ENCODE data around the gene ANKIB1.

ANKIB1 gene

DNA sequence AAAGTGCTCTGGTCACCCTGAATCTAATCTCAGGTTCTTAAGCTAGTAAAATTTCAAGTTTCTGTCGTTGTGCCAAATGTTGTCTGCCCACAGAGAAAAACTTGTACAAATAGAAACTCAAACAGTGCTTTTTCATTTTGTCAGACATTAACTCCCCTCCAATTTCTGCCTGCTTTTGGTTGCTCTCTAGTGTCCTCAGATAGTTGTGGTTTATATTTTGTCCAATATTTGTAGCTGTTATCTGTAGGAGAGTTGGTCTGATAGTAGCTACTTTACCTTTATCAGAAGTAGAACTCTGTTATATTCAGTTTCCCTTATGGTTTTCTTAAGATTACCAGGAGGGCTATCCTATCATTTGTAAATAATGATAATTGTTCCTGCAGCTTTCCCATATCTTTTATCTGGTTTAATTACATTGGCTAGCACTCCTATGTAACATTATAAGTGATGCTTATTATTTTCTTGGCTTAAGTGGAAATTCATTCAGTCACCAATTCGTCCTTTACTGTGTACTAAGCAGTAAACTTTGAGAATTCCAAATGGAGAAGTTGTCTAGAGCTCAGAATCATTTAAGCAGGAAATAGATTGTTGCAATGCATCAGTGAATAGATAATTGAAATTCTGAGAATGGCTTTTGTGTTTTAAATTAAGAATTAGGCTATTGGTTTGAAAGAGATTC lies 91.0 kb downstream of the ANKIB1 start:
- Histone ChIP-seq H3K14ac (ENCODE audit: low read length in 2 of 2) (no peak overlapping the region), H3K4ac (ENCODE audit: low read depth in 1 of 2, low read length in 2 of 2) (no peak overlapping the region), H2AFZ (ENCODE audit: low read depth, low read length) (no peak overlapping the region), H3K18ac (ENCODE audit: low read depth in 1 of 2, low read length in 2 of 2) (no peak overlapping the region), H3K4me3 (ENCODE audit: insufficient read depth in 1 of 2, low read depth in 1 of 2, low read length in 2 of 2) (no peak overlapping the region), H2BK5ac (ENCODE audit: low read depth, low read length, poor library complexity, severe bottlenecking) (no peak overlapping the region), H3K23ac (ENCODE audit: low read length in 2 of 2) (no peak overlapping the region), H2BK120ac (ENCODE audit: low read depth, low read length) (no peak overlapping the region), H4K8ac (ENCODE audit: low read length) (no peak overlapping the region), H3K27ac (ENCODE audit: low read length, poor library complexity, severe bottlenecking) (no peak overlapping the region), H2BK12ac (ENCODE audit: low read length in 2 of 2) (no peak overlapping the region), H3K27me3 (ENCODE audit: control insufficient read depth in 1 of 2, insufficient read depth in 1 of 2, low read length in 2 of 2) (no peaks in the 10 kb centered on the region), H3K9me3 (ENCODE audit: control insufficient read depth, low read length) (peaks cover 8% of the 10 kb centered on the region), H3K79me1 (replicated peaks; ENCODE audit: low read length, poor library complexity, severe bottlenecking) (peaks cover 7% of the 10 kb centered on the region), H3K9ac (ENCODE audit: low read length) (no peak overlapping the region), H3K4me1 (ENCODE audit: control insufficient read depth, insufficient read depth, low read depth, low read length) (no peaks in the 10 kb centered on the region), H2BK15ac (ENCODE audit: low read depth, poor library complexity, severe bottlenecking) (no peak overlapping the region), H4K91ac (ENCODE audit: low read length) (no peak overlapping the region), H3K36me3 (ENCODE audit: control insufficient read depth in 1 of 2, insufficient read depth in 2 of 2, low read depth in 1 of 2, low read length in 2 of 2) (peaks cover 0 to 38% of the 10 kb centered on the region in 2 experiments), H3K4me2 (ENCODE audit: low read length, poor library complexity, severe bottlenecking) (no peak overlapping the region), H2AK5ac (ENCODE audit: low read length, severe bottlenecking) (no peak overlapping the region)
- no peak for DNase-seq
- WGBS = 97% methylated on average over 2 of the region's 2 CpGs

DNA sequence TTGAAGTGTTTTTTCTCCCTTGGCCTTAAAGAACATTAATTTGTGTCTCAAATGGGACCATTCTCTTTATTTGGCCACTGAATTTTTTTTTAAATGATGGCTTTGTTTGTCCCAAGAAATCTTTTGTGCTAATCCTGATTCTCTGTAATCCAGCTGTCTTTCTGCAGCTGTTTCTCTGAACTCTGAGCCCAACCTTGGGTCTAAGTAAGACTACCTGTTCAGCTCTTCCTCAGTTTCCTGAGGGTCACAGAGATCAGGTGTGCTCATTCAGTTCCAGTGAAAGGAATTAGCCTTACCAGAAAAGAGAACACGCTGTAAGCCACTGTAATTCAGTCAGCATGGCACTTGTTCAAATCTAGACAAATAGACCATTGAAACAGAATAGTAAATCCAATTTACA lies 94.2 kb downstream of the ANKIB1 start:
- Histone ChIP-seq H3K9me3 (ENCODE audit: control insufficient read depth, low read length) (peaks cover 7% of the 10 kb centered on the region), H2BK15ac (ENCODE audit: low read depth, poor library complexity, severe bottlenecking) (no peak overlapping the region), H3K9ac (ENCODE audit: low read length) (no peak overlapping the region), H3K23ac (ENCODE audit: low read length in 2 of 2) (no peak overlapping the region), H4K8ac (ENCODE audit: low read length) (no peak overlapping the region), H3K14ac (ENCODE audit: low read length in 2 of 2) (no peak overlapping the region), H2BK120ac (ENCODE audit: low read depth, low read length) (no peak overlapping the region), H3K4me2 (ENCODE audit: low read length, poor library complexity, severe bottlenecking) (no peak overlapping the region), H4K91ac (ENCODE audit: low read length) (no peak overlapping the region), H3K4ac (ENCODE audit: low read depth in 1 of 2, low read length in 2 of 2) (no peak overlapping the region), H2BK5ac (ENCODE audit: low read depth, low read length, poor library complexity, severe bottlenecking) (no peak overlapping the region), H3K79me1 (replicated peaks; ENCODE audit: low read length, poor library complexity, severe bottlenecking) (peaks cover 4% of the 10 kb centered on the region), H3K18ac (ENCODE audit: low read depth in 1 of 2, low read length in 2 of 2) (no peak overlapping the region), H3K4me1 (ENCODE audit: control insufficient read depth, insufficient read depth, low read depth, low read length) (no peaks in the 10 kb centered on the region), H3K36me3 (ENCODE audit: control insufficient read depth in 1 of 2, insufficient read depth in 2 of 2, low read depth in 1 of 2, low read length in 2 of 2) (peaks cover 0 to 35% of the 10 kb centered on the region in 2 experiments), H2AK5ac (ENCODE audit: low read length, severe bottlenecking) (no peak overlapping the region), H3K27ac (ENCODE audit: low read length, poor library complexity, severe bottlenecking) (no peak overlapping the region), H2AFZ (ENCODE audit: low read depth, low read length) (no peak overlapping the region), H2BK12ac (ENCODE audit: low read length in 2 of 2) (no peak overlapping the region), H3K27me3 (ENCODE audit: control insufficient read depth in 1 of 2, insufficient read depth in 1 of 2, low read length in 2 of 2) (no peaks in the 10 kb centered on the region), H3K4me3 (ENCODE audit: insufficient read depth in 1 of 2, low read depth in 1 of 2, low read length in 2 of 2) (no peak overlapping the region)
- no peak for DNase-seq
- WGBS = no CpG with 5 or more reads among the region's 1 CpG

GRCh38 chr7:92343714-92344113 lies 97.9 kb downstream of the ANKIB1 start:
- H3K27me3 ChIP-seq (ENCODE audit: control insufficient read depth in 1 of 2, insufficient read depth in 1 of 2, low read length in 2 of 2) = no peaks in the 10 kb centered on the region
- H3K23ac ChIP-seq (ENCODE audit: low read length in 2 of 2) = no peak overlapping the region
- WGBS = 100% methylated on average over 2 of the region's 3 CpGs
- H2BK12ac ChIP-seq (ENCODE audit: low read length in 2 of 2) = no peak overlapping the region
- no peak overlapping the region for H3K4me3 ChIP-seq (ENCODE audit: insufficient read depth in 1 of 2, low read depth in 1 of 2, low read length in 2 of 2)
- H3K79me1 ChIP-seq (replicated peaks; ENCODE audit: low read length, poor library complexity, severe bottlenecking) = peaks cover 5% of the 10 kb centered on the region
- DNase-seq = no peak
- no peak overlapping the region for H3K9ac ChIP-seq (ENCODE audit: low read length)
- no peak overlapping the region for H3K4ac ChIP-seq (ENCODE audit: low read depth in 1 of 2, low read length in 2 of 2)
- H4K8ac ChIP-seq (ENCODE audit: low read length) = no peak overlapping the region
- H3K14ac ChIP-seq (ENCODE audit: low read length in 2 of 2) = no peak overlapping the region
- H2BK5ac ChIP-seq (ENCODE audit: low read depth, low read length, poor library complexity, severe bottlenecking) = no peak overlapping the region
- no peak overlapping the region for H2AFZ ChIP-seq (ENCODE audit: low read depth, low read length)
- H3K27ac ChIP-seq (ENCODE audit: low read length, poor library complexity, severe bottlenecking) = no peak overlapping the region
- H3K18ac ChIP-seq (ENCODE audit: low read depth in 1 of 2, low read length in 2 of 2) = no peak overlapping the region
- no peaks in the 10 kb centered on the region for H3K9me3 ChIP-seq (ENCODE audit: control insufficient read depth, low read length)
- H3K4me1 ChIP-seq (ENCODE audit: control insufficient read depth, insufficient read depth, low read depth, low read length) = no peaks in the 10 kb centered on the region
- no peak overlapping the region for H2BK15ac ChIP-seq (ENCODE audit: low read depth, poor library complexity, severe bottlenecking)
- no peak overlapping the region for H3K4me2 ChIP-seq (ENCODE audit: low read length, poor library complexity, severe bottlenecking)
- H2BK120ac ChIP-seq (ENCODE audit: low read depth, low read length) = no peak overlapping the region
- no peak overlapping the region for H2AK5ac ChIP-seq (ENCODE audit: low read length, severe bottlenecking)
- peaks cover 4 to 63% of the 10 kb centered on the region in 2 experiments for H3K36me3 ChIP-seq (ENCODE audit: control insufficient read depth in 1 of 2, insufficient read depth in 2 of 2, low read depth in 1 of 2, low read length in 2 of 2)
- H4K91ac ChIP-seq (ENCODE audit: low read length) = no peak overlapping the region

- Histone ChIP-seq H3K4ac (ENCODE audit: low read depth in 1 of 2, low read length in 2 of 2) (no peak overlapping the region), H3K4me1 (ENCODE audit: control insufficient read depth, insufficient read depth, low read depth, low read length) (no peaks in the 10 kb centered on the region), H2BK120ac (ENCODE audit: low read depth, low read length) (no peak overlapping the region), H3K79me1 (replicated peaks; ENCODE audit: low read length, poor library complexity, severe bottlenecking) (peaks cover 10% of the 10 kb centered on the region), H2AFZ (ENCODE audit: low read depth, low read length) (no peak overlapping the region), H3K18ac (ENCODE audit: low read depth in 1 of 2, low read length in 2 of 2) (no peak overlapping the region), H3K27ac (ENCODE audit: low read length, poor library complexity, severe bottlenecking) (no peak overlapping the region), H4K91ac (ENCODE audit: low read length) (no peak overlapping the region), H3K4me2 (ENCODE audit: low read length, poor library complexity, severe bottlenecking) (no peak overlapping the region), H3K9ac (ENCODE audit: low read length) (no peak overlapping the region), H3K36me3 (ENCODE audit: control insufficient read depth in 1 of 2, insufficient read depth in 2 of 2, low read depth in 1 of 2, low read length in 2 of 2) (peaks cover 0 to 80% of the 10 kb centered on the region in 2 experiments), H3K23ac (ENCODE audit: low read length in 2 of 2) (no peak overlapping the region), H2BK15ac (ENCODE audit: low read depth, poor library complexity, severe bottlenecking) (no peak overlapping the region), H3K14ac (ENCODE audit: low read length in 2 of 2) (no peak overlapping the region), H3K27me3 (ENCODE audit: control insufficient read depth in 1 of 2, insufficient read depth in 1 of 2, low read length in 2 of 2) (no peaks in the 10 kb centered on the region), H2AK5ac (ENCODE audit: low read length, severe bottlenecking) (no peak overlapping the region), H3K4me3 (ENCODE audit: insufficient read depth in 1 of 2, low read depth in 1 of 2, low read length in 2 of 2) (no peak overlapping the region), H3K9me3 (ENCODE audit: control insufficient read depth, low read length) (no peaks in the 10 kb centered on the region), H2BK5ac (ENCODE audit: low read depth, low read length, poor library complexity, severe bottlenecking) (no peak overlapping the region), H4K8ac (ENCODE audit: low read length) (no peak overlapping the region), H2BK12ac (ENCODE audit: low read length in 2 of 2) (no peak overlapping the region)
- DNase-seq = no peak
These were observed 106.2 kb downstream of the ANKIB1 start for GRCh38 chr7:92352009-92352408.
